ENCODE measurements around the gene CPVL. TPM values are rescaled to one million over a fixed set of nuclear protein-coding genes. Genes with fewer than 3 reads are reported as not detected.

CPVL gene
- total RNA-seq, 1 experiment from 2014 or later, result 62.7 TPM

DNA sequence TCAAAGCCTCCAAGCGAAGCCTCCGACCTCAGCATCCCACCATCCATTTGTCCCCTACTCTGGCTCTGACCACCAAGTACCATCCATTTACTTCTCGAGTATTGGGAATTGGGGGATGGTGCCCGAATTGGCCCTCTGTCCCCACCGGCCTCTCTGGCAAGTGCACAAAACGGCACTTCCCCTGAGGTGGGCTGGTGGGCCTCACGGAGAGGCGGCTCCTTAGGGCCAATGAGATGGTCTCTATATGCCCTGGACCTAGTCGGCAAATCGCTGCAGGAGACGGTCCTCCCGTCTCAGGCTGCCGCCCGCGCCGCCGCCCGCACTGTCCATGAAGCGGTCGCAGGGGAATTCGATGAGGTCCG lies 191.0 kb downstream of the CPVL start:
- H3K4me3 Mint-ChIP-seq (ENCODE audit: low read depth, unreplicated experiment), result peak overlapping the region; percentile 93
- DNase-seq, result no peak
- H3K27me3 Mint-ChIP-seq (ENCODE audit: unreplicated experiment), result no peaks in the 10 kb centered on the region
- BruUV-seq (replicated peaks), result no TSS peak
- TF ChIP-seq, protein P1, sequence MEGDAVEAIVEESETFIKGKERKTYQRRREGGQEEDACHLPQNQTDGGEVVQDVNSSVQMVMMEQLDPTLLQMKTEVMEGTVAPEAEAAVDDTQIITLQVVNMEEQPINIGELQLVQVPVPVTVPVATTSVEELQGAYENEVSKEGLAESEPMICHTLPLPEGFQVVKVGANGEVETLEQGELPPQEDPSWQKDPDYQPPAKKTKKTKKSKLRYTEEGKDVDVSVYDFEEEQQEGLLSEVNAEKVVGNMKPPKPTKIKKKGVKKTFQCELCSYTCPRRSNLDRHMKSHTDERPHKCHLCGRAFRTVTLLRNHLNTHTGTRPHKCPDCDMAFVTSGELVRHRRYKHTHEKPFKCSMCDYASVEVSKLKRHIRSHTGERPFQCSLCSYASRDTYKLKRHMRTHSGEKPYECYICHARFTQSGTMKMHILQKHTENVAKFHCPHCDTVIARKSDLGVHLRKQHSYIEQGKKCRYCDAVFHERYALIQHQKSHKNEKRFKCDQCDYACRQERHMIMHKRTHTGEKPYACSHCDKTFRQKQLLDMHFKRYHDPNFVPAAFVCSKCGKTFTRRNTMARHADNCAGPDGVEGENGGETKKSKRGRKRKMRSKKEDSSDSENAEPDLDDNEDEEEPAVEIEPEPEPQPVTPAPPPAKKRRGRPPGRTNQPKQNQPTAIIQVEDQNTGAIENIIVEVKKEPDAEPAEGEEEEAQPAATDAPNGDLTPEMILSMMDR (IDR thresholded peaks at IDR 0.05; ENCODE audit: unreplicated experiment), result no peak
- peaks cover 13% of the 10 kb centered on the region for H3K4me1 Mint-ChIP-seq (ENCODE audit: low read depth, unreplicated experiment)
- H3K9me3 Mint-ChIP-seq (ENCODE audit: low read depth, unreplicated experiment), result no peaks in the 10 kb centered on the region
- peak overlapping the region; percentile 35 for H3K27ac Mint-ChIP-seq (ENCODE audit: unreplicated experiment)
- CTCF ChIA-PET, result interaction anchor here (0.6 to 3.0 kb wide), 10 partner anchors 21 to 380 kb away, joined by 3 to 77 read pairs (median 14); no protein-coding TSS in a partner anchor
- intact Hi-C loops (cut with micrococcal nuclease; ENCODE audit: unreplicated experiment), result loop anchor here (1.0 kb wide), 1 partner anchor 33 kb away; no protein-coding TSS in a partner anchor
- peaks cover 21% of the 10 kb centered on the region for H3K36me3 Mint-ChIP-seq (ENCODE audit: insufficient read depth, unreplicated experiment)

DNA sequence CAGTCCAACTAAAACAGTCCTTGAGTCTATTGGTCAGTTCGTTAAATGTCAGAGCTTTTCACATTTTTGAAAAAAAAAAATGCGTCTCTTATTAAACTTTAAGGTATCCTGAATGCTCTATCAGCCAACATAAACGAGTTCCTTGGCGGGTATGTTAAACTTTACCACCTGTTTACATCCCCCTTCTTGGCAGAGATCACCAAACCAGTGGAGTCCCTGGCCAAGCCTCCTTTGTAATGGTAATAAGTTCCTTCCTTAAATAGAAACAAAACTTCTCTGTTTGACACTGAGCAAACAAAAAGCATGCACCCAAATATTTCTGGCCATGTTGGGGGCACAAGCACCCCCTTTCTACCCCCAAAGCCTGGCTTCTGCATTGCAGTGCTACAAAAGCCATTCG lies 191.4 kb downstream of the CPVL start:
- Mint-ChIP-seq H3K4me3 (ENCODE audit: low read depth, unreplicated experiment) (peak overlapping the region; percentile 93), H3K4me1 (ENCODE audit: low read depth, unreplicated experiment) (peaks cover 13% of the 10 kb centered on the region), H3K27ac (ENCODE audit: unreplicated experiment) (peak overlapping the region; percentile 35), H3K9me3 (ENCODE audit: low read depth, unreplicated experiment) (no peaks in the 10 kb centered on the region), H3K36me3 (ENCODE audit: insufficient read depth, unreplicated experiment) (peaks cover 21% of the 10 kb centered on the region), H3K27me3 (ENCODE audit: unreplicated experiment) (no peaks in the 10 kb centered on the region)
- DNase-seq, result no peak
- CTCF ChIA-PET, result interaction anchor here (2.8 to 3.0 kb wide), 2 partner anchors 28 to 32 kb away, joined by 48 to 65 read pairs; no protein-coding TSS in a partner anchor
- BruUV-seq (replicated peaks), result TSS peak; percentile 63
- TF ChIP-seq, protein P1 (IDR thresholded peaks at IDR 0.05; ENCODE audit: unreplicated experiment), result no peak
- intact Hi-C loops (cut with micrococcal nuclease; ENCODE audit: unreplicated experiment), result loop anchor here (1.0 kb wide), 1 partner anchor 33 kb away; no protein-coding TSS in a partner anchor

DNA sequence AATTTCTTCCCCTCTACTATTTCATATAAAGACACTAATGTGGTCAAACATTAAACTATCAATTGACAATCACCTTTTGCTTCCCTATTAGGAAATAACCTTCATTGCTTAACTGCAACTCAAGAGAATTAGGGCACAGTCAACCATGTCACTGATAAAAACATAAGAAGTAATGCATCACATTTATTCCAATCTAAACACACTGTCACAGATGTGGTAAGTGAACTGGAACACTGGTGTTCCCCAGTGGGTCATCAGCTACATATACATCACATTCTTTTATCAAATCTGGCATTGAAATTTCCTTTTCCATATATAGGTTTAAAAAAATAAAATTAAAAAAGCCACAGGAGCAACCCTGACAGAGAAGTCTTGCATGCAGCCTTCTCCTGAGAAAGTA lies 191.9 kb downstream of the CPVL start:
- CTCF ChIA-PET, result no interaction called here
- BruUV-seq (replicated peaks), result no TSS peak
- intact Hi-C loops (cut with micrococcal nuclease; ENCODE audit: unreplicated experiment), result no loop called here
- H3K4me3 Mint-ChIP-seq (ENCODE audit: low read depth, unreplicated experiment), result no peak overlapping the region
- H3K27me3 Mint-ChIP-seq (ENCODE audit: unreplicated experiment), result no peaks in the 10 kb centered on the region
- peaks cover 21% of the 10 kb centered on the region for H3K36me3 Mint-ChIP-seq (ENCODE audit: insufficient read depth, unreplicated experiment)
- peaks cover 13% of the 10 kb centered on the region for H3K4me1 Mint-ChIP-seq (ENCODE audit: low read depth, unreplicated experiment)
- TF ChIP-seq, protein P1 (IDR thresholded peaks at IDR 0.05; ENCODE audit: unreplicated experiment), result no peak
- no peak for DNase-seq
- H3K27ac Mint-ChIP-seq (ENCODE audit: unreplicated experiment), result no peak overlapping the region
- H3K9me3 Mint-ChIP-seq (ENCODE audit: low read depth, unreplicated experiment), result no peaks in the 10 kb centered on the region

DNA sequence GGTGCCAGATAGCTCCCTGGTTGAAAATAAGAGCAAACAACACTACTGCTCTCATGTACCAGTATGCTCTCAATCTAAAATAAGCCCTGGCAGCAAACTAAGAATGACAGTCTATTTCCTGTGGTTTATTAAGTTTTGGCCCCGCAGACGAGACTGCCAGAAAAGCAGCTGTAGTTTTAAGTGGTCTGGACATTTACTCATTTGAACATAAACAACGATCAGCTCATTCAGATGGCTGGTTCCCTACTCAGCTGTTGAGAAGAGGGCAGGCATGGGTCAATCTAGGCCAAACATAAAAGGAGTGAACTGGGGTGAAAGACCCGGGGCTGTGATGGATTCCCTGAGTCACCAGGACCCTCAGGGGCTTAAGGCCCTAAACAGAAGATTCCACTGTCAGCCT lies 192.7 kb downstream of the CPVL start:
- Mint-ChIP-seq H3K4me1 (ENCODE audit: low read depth, unreplicated experiment) (peaks cover 19% of the 10 kb centered on the region), H3K27ac (ENCODE audit: unreplicated experiment) (no peak overlapping the region), H3K36me3 (ENCODE audit: insufficient read depth, unreplicated experiment) (peaks cover 21% of the 10 kb centered on the region), H3K27me3 (ENCODE audit: unreplicated experiment) (no peaks in the 10 kb centered on the region), H3K9me3 (ENCODE audit: low read depth, unreplicated experiment) (no peaks in the 10 kb centered on the region), H3K4me3 (ENCODE audit: low read depth, unreplicated experiment) (no peak overlapping the region)
- DNase-seq, result no peak
- BruUV-seq (replicated peaks), result no TSS peak
- CTCF ChIA-PET, result interaction anchor here (0.8 to 1.3 kb wide), 2 partner anchors 32 to 153 kb away, joined by 3 to 5 read pairs; no protein-coding TSS in a partner anchor
- intact Hi-C loops (cut with micrococcal nuclease; ENCODE audit: unreplicated experiment), result no loop called here
- TF ChIP-seq, protein P1 (IDR thresholded peaks at IDR 0.05; ENCODE audit: unreplicated experiment), result no peak

Other genes with a start within 250 kb of the CPVL start
- 0.44 and 0.47 TPM in 2 replicates for gene TRIL, start 188.2 kb downstream of the CPVL start, total RNA-seq (2022)
- 9.7 and 12.4 TPM in 2 replicates for gene CHN2, start 48.2 kb upstream of the CPVL start, total RNA-seq (2022)

Data from Calu3 (cell line).